IPS-15b (cell line): Measurements from ENCODE around the gene LMCD1.

ENCODE experiments used
- H3K27me3 ChIP-seq: one replicate; pipeline ENCODE4 v1.6.1; 2013; ENCODE audit warnings: low read length; ENCODE audit not compliant: control insufficient read depth, insufficient read depth
- H3K36me3 ChIP-seq: one replicate; pipeline ENCODE4 v1.6.1; 2013; ENCODE audit warnings: low read length; ENCODE audit not compliant: control insufficient read depth, insufficient read depth
- H3K4me1 ChIP-seq: one replicate; pipeline ENCODE4 v1.6.1; 2013; ENCODE audit warnings: mild to moderate bottlenecking, low read length; ENCODE audit not compliant: control insufficient read depth, insufficient read depth
- H3K4me3 ChIP-seq: one replicate; pipeline ENCODE4 v1.5.1; 2013; ENCODE audit warnings: low read depth, low read length
- H3K9ac ChIP-seq: one replicate; pipeline ENCODE4 v1.6.1; 2013; ENCODE audit warnings: low read depth, mild to moderate bottlenecking, low read length
- H3K9me3 ChIP-seq: one replicate; pipeline ENCODE4 v1.6.1; 2013; ENCODE audit warnings: mild to moderate bottlenecking, low read length; ENCODE audit not compliant: control insufficient read depth, insufficient read depth

Gene LMCD1

DNA sequence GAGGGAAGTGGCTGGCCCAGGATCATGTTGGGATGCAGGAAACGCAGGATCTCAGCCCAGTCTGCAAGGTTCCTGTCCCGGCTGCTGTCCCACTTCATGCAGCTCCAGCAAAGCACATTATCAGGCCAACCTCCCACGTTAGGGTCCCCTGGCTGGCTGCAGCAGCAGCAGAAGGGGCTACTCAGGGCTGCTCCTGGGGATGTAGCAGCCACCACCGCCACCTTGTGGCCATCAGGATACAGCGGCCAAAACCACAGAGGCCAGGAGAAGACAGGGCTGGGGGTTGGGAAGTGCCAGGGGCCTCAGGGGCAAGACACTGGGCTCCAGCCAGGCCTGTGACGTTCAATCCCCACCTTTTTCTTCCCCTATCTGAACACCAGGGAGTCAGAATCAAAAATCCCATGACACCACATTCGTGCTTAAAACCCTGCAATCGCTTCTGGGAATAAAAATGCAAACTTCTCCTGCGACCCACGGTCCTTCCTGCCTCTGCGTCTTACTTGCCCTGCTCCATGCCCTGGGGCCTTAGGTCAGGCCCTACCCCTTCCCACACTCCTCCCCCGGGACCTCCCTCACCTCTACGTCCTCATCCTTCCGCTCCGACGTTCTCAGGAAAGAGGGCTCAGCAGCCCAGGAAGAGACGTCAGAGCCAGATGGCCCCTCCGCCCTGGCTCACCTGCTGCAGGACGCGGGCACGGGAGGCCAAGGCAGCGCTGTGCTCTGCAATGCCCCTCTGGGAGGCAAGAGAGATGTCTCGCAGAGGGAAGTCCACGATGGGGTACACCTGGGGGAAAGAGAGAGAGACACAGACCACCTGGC, 121.5 kb downstream of the LMCD1 start:
- peak overlapping the region; percentile 18 for H3K4me3 ChIP-seq
- H3K4me1 ChIP-seq, result peaks cover 5% of the 10 kb centered on the region
- peaks cover 4% of the 10 kb centered on the region for H3K27me3 ChIP-seq
- H3K9ac ChIP-seq, result peak overlapping the region; percentile 29
- H3K36me3 ChIP-seq, result no peaks in the 10 kb centered on the region
- no peaks in the 10 kb centered on the region for H3K9me3 ChIP-seq

DNA sequence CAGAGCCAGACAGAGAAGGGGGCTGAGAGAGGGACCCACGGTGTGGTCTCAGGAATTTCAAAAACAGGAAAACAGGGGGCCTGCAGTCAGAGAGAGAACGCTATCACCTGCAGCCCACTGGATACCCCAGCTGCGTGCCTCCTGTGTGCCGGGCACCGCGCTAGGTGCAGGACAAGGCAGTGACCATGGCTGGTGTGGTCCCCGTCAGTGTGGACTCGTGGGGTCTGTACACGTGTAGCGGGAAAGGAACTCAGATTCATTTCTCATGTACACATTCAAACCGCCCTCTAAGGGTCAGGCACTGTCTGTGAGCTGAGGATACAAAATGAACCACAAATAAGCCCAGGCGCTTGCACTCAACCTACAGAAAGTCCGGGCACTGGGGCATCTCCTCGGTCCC, 122.1 kb downstream of the LMCD1 start:
- Histone ChIP-seq H3K9ac (peak overlapping the region; percentile 29), H3K4me3 (no peak overlapping the region), H3K4me1 (peaks cover 5% of the 10 kb centered on the region), H3K36me3 (no peaks in the 10 kb centered on the region), H3K27me3 (peaks cover 4% of the 10 kb centered on the region), H3K9me3 (no peaks in the 10 kb centered on the region)
